ENCODE results near the gene UVRAG. TPM values are rescaled to one million over a fixed set of nuclear protein-coding genes. Genes with fewer than 3 reads are reported as not detected.

The UVRAG gene
- total and polyA plus RNA-seq, 2 of the 13 experiments (the other 11 are each of a cell fraction or from before 2014, with no cell fraction given), result 9.7 to 17.3 TPM

DNA sequence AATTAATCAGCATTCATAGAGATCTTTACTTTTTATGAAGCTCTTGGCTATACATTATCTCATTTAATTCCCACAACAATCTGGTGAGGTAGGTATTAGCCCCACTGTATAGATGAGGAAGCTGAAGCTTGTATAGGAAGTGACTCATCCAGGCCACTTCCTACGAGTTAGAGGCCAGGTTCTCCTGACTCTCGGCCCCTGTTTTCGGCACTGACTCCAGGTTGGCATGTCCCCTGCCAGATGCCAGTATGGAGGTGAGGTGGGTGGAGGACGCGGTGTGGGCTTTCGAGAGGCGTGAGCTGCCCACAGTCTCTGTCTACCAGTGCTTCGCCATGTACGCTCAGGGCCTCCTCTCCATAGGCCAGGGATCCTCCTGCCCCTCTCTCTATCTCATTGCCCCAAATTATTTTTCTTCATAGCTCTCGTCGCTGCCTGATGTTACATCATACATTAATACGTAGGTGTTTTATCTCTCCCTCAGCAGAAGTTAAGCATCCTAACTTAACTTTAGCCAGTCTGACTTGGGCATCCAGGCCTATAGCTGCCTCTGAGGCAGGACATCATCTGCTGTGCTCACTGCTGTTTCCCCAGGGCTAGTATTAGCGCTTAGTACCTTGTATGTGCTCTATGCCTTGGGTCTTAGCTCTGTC lies 37.4 kb upstream of the UVRAG start (continued):
- TF ChIP-seq, protein P1, sequence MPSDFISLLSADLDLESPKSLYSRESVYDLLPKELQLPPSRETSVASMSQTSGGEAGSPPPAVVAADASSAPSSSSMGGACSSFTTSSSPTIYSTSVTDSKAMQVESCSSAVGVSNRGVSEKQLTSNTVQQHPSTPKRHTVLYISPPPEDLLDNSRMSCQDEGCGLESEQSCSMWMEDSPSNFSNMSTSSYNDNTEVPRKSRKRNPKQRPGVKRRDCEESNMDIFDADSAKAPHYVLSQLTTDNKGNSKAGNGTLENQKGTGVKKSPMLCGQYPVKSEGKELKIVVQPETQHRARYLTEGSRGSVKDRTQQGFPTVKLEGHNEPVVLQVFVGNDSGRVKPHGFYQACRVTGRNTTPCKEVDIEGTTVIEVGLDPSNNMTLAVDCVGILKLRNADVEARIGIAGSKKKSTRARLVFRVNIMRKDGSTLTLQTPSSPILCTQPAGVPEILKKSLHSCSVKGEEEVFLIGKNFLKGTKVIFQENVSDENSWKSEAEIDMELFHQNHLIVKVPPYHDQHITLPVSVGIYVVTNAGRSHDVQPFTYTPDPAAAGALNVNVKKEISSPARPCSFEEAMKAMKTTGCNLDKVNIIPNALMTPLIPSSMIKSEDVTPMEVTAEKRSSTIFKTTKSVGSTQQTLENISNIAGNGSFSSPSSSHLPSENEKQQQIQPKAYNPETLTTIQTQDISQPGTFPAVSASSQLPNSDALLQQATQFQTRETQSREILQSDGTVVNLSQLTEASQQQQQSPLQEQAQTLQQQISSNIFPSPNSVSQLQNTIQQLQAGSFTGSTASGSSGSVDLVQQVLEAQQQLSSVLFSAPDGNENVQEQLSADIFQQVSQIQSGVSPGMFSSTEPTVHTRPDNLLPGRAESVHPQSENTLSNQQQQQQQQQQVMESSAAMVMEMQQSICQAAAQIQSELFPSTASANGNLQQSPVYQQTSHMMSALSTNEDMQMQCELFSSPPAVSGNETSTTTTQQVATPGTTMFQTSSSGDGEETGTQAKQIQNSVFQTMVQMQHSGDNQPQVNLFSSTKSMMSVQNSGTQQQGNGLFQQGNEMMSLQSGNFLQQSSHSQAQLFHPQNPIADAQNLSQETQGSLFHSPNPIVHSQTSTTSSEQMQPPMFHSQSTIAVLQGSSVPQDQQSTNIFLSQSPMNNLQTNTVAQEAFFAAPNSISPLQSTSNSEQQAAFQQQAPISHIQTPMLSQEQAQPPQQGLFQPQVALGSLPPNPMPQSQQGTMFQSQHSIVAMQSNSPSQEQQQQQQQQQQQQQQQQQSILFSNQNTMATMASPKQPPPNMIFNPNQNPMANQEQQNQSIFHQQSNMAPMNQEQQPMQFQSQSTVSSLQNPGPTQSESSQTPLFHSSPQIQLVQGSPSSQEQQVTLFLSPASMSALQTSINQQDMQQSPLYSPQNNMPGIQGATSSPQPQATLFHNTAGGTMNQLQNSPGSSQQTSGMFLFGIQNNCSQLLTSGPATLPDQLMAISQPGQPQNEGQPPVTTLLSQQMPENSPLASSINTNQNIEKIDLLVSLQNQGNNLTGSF (CRISPR knock-in tag; IDR thresholded peaks at IDR 0.05), result no peak
- no peak for TF ChIP-seq HOXA7 (CRISPR knock-in tag; IDR thresholded peaks at IDR 0.05)

DNA sequence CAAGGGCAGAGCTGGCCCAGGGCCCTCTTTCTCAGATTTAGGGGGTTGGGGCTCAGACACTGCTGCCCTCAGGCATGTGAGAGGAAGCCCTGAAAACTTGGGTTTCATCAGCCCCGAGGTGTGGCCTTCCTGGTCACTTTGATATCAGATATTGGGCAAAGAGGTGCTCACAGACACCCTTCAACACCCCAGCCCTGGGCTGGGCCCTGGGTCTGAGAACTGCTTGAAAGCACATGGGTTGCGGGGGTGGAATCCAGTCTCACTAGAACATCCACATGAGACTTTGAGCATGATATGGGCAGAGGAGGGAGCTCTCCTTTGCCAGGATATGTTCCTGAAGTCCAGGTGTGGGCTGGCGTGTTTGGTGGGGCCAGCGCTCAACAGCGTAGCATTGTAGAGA lies 36.0 kb upstream of the UVRAG start:
- peaks cover 0 to 14% of the 10 kb centered on the region in 2 experiments; a peak in 2 of 5 replicates for H3K36me3 ChIP-seq (replicated peaks in 1 of 2; ENCODE audit: control insufficient read depth in 1 of 2, insufficient read depth in 2 of 2, low read length in 2 of 2)
- H3K4me1 ChIP-seq (ENCODE audit: insufficient read depth, low read length), result peaks cover 42% of the 10 kb centered on the region
- POLR2A ChIA-PET, result interaction anchor here (1.2 to 2.4 kb wide), 3 partner anchors 9 to 16 kb away, joined by 3 to 8 read pairs (median 5); partner anchors contain the start of gene DGAT2
- ATAC-seq, result no peak
- no peak overlapping the region for H3K27ac ChIP-seq (ENCODE audit: extremely low read length, insufficient read depth, low read length)
- H3K9ac ChIP-seq (ENCODE audit: insufficient read depth, low read depth, low read length), result no peak overlapping the region
- no peaks in the 10 kb centered on the region for H3K9me3 ChIP-seq (ENCODE audit: low read length)
- in situ Hi-C loops (cut with HindIII; ENCODE audit: extremely low pct_ligation_motif_present, low pct_unique_long_range_greater_than_20kb) (no loop called here), intact Hi-C loops (cut with micrococcal nuclease; ENCODE audit: unreplicated experiment) (no loop called here)
- H4K20me1 ChIP-seq (ENCODE audit: insufficient read depth, low read length), result no peaks in the 10 kb centered on the region
- H2AFZ ChIP-seq (ENCODE audit: low read length), result no peak overlapping the region
- no peak for FAIRE-seq
- H3K79me2 ChIP-seq (ENCODE audit: insufficient read depth, low read length), result no peaks in the 10 kb centered on the region
- CTCF ChIA-PET (ENCODE audit: low intra/inter-chr PET ratio, low total read pairs), result no interaction called here
- no peak for DNase-seq (ENCODE audit: low spot score)
- no peak overlapping the region for H3K4me3 ChIP-seq (replicated peaks in 1 of 3; ENCODE audit: insufficient read depth in 1 of 3, low read depth in 2 of 3, low read length in 3 of 3)
- H3K4me2 ChIP-seq (ENCODE audit: low read depth, low read length), result no peak overlapping the region
- BruUV-seq (replicated peaks), result no TSS peak
- no peaks in the 10 kb centered on the region for H3K27me3 ChIP-seq (ENCODE audit: control insufficient read depth in 1 of 2, insufficient read depth in 2 of 2, low read length in 2 of 2)
- WGBS (ENCODE audit: low lambda C conversion rate), result 96% methylated on average over 4 of the region's 5 CpGs
- TF ChIP-seq, protein P2, sequence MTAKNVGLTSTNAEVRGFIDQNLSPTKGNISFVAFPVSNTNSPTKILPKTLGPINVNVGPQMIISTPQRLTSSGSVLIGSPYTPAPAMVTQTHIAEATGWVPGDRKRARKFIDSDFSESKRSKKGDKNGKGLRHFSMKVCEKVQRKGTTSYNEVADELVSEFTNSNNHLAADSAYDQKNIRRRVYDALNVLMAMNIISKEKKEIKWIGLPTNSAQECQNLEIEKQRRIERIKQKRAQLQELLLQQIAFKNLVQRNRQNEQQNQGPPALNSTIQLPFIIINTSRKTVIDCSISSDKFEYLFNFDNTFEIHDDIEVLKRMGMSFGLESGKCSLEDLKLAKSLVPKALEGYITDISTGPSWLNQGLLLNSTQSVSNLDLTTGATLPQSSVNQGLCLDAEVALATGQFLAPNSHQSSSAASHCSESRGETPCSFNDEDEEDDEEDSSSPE (CRISPR knock-in tag; IDR thresholded peaks at IDR 0.05), result no peak
- TF ChIP-seq HNRNPK (IDR thresholded peaks at IDR 0.05; ENCODE audit: low read depth, low read length, poor library complexity, severe bottlenecking), result no peak
- TF ChIP-seq ZNF709 (CRISPR knock-in tag; IDR thresholded peaks at IDR 0.05), result no peak
- no peak for TF ChIP-seq ZSCAN25 (CRISPR knock-in tag; IDR thresholded peaks at IDR 0.05)
- TF ChIP-seq ZNF121 (CRISPR knock-in tag; IDR thresholded peaks at IDR 0.05), result no peak
- TF ChIP-seq, protein P3, sequence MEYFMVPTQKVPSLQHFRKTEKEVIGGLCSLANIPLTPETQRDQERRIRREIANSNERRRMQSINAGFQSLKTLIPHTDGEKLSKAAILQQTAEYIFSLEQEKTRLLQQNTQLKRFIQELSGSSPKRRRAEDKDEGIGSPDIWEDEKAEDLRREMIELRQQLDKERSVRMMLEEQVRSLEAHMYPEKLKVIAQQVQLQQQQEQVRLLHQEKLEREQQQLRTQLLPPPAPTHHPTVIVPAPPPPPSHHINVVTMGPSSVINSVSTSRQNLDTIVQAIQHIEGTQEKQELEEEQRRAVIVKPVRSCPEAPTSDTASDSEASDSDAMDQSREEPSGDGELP (IDR thresholded peaks at IDR 0.05; ENCODE audit: borderline replicate concordance, low read depth), result no peak
- TF ChIP-seq ZNF24 (IDR thresholded peaks at IDR 0.05), result no peak
- TF ChIP-seq, protein P4, sequence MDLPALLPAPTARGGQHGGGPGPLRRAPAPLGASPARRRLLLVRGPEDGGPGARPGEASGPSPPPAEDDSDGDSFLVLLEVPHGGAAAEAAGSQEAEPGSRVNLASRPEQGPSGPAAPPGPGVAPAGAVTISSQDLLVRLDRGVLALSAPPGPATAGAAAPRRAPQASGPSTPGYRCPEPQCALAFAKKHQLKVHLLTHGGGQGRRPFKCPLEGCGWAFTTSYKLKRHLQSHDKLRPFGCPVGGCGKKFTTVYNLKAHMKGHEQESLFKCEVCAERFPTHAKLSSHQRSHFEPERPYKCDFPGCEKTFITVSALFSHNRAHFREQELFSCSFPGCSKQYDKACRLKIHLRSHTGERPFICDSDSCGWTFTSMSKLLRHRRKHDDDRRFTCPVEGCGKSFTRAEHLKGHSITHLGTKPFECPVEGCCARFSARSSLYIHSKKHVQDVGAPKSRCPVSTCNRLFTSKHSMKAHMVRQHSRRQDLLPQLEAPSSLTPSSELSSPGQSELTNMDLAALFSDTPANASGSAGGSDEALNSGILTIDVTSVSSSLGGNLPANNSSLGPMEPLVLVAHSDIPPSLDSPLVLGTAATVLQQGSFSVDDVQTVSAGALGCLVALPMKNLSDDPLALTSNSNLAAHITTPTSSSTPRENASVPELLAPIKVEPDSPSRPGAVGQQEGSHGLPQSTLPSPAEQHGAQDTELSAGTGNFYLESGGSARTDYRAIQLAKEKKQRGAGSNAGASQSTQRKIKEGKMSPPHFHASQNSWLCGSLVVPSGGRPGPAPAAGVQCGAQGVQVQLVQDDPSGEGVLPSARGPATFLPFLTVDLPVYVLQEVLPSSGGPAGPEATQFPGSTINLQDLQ (CRISPR knock-in tag; IDR thresholded peaks at IDR 0.05), result no peak
- no peak for TF ChIP-seq ZNF674 (CRISPR knock-in tag; IDR thresholded peaks at IDR 0.05; ENCODE audit: low read depth)
- no peak for TF ChIP-seq ZSCAN30 (CRISPR knock-in tag; IDR thresholded peaks at IDR 0.05)
- no peak for TF ChIP-seq MZF1 (CRISPR knock-in tag; IDR thresholded peaks at IDR 0.05; ENCODE audit: borderline replicate concordance)

Measured in HepG2 (cell line).